Peyer's patch (tissue), 4 donors: ENCODE results near the gene PRDM15.

Source experiments
- CTCF ChIP-seq, 6 experiments: fragments of 450-650 bp in 4 of 6; fragments of 200-600 bp in 2 of 6; sonication (generic) in 1 of 6; IDR thresholded peaks; one replicate each; pipeline ENCODE4 v1.5.1; 2017 to 2019; ENCODE audit warnings: antibody characterized with exemption in 6 of 6, mild to moderate bottlenecking in 3 of 6, moderate library complexity in 1 of 6
- POLR2A ChIP-seq, 2 donors: fragments of 450-650 bp; IDR thresholded peaks; one replicate each; pipeline ENCODE4 v1.5.1; 2017; ENCODE audit warnings: antibody characterized with exemption in 2 of 2, mild to moderate bottlenecking in 2 of 2, moderate library complexity in 2 of 2

GRCh38 chr21:41810597-41810932, 68.6 kb downstream of the PRDM15 start:
- TF ChIP-seq CTCF (IDR thresholded peaks at IDR 0.05) (no peak), POLR2A (IDR thresholded peaks at IDR 0.05) (no peak)
